ENCODE data around the gene GPN2. TPM values are rescaled to one million over a fixed set of nuclear protein-coding genes. Genes with fewer than 3 reads are reported as not detected.
"Not testable (repeated sequence)": the region's sequence is repeated elsewhere in the genome, so short reads cannot be mapped to it uniquely, and the experiment has no call there.

The GPN2 gene
- total RNA-seq, 1 experiment from 2014 or later, result 13.0 TPM

GRCh38 chr1:26851106-26851684, 38.9 kb downstream of the GPN2 start:
- no peak overlapping the region for H3K4me3 ChIP-seq
- peaks cover 41% of the 10 kb centered on the region for H3K36me3 ChIP-seq
- H3K9me3 ChIP-seq, result no peaks in the 10 kb centered on the region
- no peaks in the 10 kb centered on the region for H3K27me3 ChIP-seq
- DNase-seq, result no peak

GRCh38 chr1:26848941-26849774, 40.9 kb downstream of the GPN2 start:
- Histone ChIP-seq H3K27me3 (no peaks in the 10 kb centered on the region), H3K9me3 (no peaks in the 10 kb centered on the region), H3K36me3 (peaks cover 41% of the 10 kb centered on the region), H3K4me3 (no peak overlapping the region)
- peak; percentile 92 for DNase-seq

- Histone ChIP-seq H3K4me3 (no peak overlapping the region), H3K9me3 (no peaks in the 10 kb centered on the region), H3K27me3 (no peaks in the 10 kb centered on the region), H3K36me3 (peaks cover 35% of the 10 kb centered on the region)
- no peak for DNase-seq
Observed at GRCh38 chr1:26848499-26848898, 41.6 kb downstream of the GPN2 start.

- H3K9me3 ChIP-seq, H3K4me3 ChIP-seq, DNase-seq, H3K27me3 ChIP-seq: not testable (repeated sequence)
- peaks cover 29% of the 10 kb centered on the region for H3K36me3 ChIP-seq
Observed at GRCh38 chr1:26847826-26848225, 42.3 kb downstream of the GPN2 start.

GRCh38 chr1:26844424-26845196, 45.5 kb downstream of the GPN2 start:
- no peaks in the 10 kb centered on the region for H3K9me3 ChIP-seq
- no peak for DNase-seq
- no peak overlapping the region for H3K4me3 ChIP-seq
- H3K36me3 ChIP-seq, result peaks cover 8% of the 10 kb centered on the region
- H3K27me3 ChIP-seq, result no peaks in the 10 kb centered on the region

GRCh38 chr1:26839779-26840178, 50.3 kb downstream of the GPN2 start:
- Histone ChIP-seq H3K4me3 (no peak overlapping the region), H3K27me3 (no peaks in the 10 kb centered on the region), H3K9me3 (no peaks in the 10 kb centered on the region), H3K36me3 (no peaks in the 10 kb centered on the region; the same call in 1 of the 2 replicates)
- DNase-seq, result no peak

GRCh38 chr1:26839339-26839722, 50.8 kb downstream of the GPN2 start:
- Histone ChIP-seq H3K27me3 (no peaks in the 10 kb centered on the region), H3K36me3 (no peaks in the 10 kb centered on the region; the same call in 1 of the 2 replicates), H3K4me3 (no peak overlapping the region), H3K9me3 (no peaks in the 10 kb centered on the region)
- DNase-seq, result no peak

- Histone ChIP-seq H3K4me3 (no peak overlapping the region), H3K9me3 (no peaks in the 10 kb centered on the region), H3K27me3 (no peaks in the 10 kb centered on the region), H3K36me3 (no peaks in the 10 kb centered on the region; the same call in 1 of the 2 replicates)
- DNase-seq, result no peak
Observed at GRCh38 chr1:26838474-26839338, 51.4 kb downstream of the GPN2 start.

- not testable (repeated sequence) for DNase-seq, H3K36me3 ChIP-seq, H3K27me3 ChIP-seq, H3K4me3 ChIP-seq, H3K9me3 ChIP-seq
Observed at GRCh38 chr1:26837665-26838064, 52.4 kb downstream of the GPN2 start.

- Histone ChIP-seq H3K9me3 (no peaks in the 10 kb centered on the region), H3K36me3 (peaks cover 22% of the 10 kb centered on the region), H3K4me3 (no peak overlapping the region), H3K27me3 (no peaks in the 10 kb centered on the region)
- no peak for DNase-seq
Observed at GRCh38 chr1:26833432-26834405, 56.4 kb downstream of the GPN2 start.

GRCh38 chr1:26832249-26832960, 57.7 kb downstream of the GPN2 start:
- no peak for DNase-seq
- Histone ChIP-seq H3K9me3 (no peaks in the 10 kb centered on the region), H3K36me3 (peaks cover 22% of the 10 kb centered on the region), H3K4me3 (no peak overlapping the region), H3K27me3 (no peaks in the 10 kb centered on the region)

GRCh38 chr1:26831546-26832248, 58.4 kb downstream of the GPN2 start:
- no peaks in the 10 kb centered on the region for H3K9me3 ChIP-seq
- no peak for DNase-seq
- no peaks in the 10 kb centered on the region for H3K27me3 ChIP-seq
- no peak overlapping the region for H3K4me3 ChIP-seq
- H3K36me3 ChIP-seq, result peaks cover 22% of the 10 kb centered on the region

GRCh38 chr1:26831059-26831458, 59.0 kb downstream of the GPN2 start:
- Histone ChIP-seq H3K27me3 (no peaks in the 10 kb centered on the region), H3K4me3 (no peak overlapping the region), H3K9me3 (no peaks in the 10 kb centered on the region), H3K36me3 (peaks cover 22% of the 10 kb centered on the region)
- no peak for DNase-seq

- no peak overlapping the region for H3K4me3 ChIP-seq
- no peaks in the 10 kb centered on the region for H3K9me3 ChIP-seq
- DNase-seq, result no peak
- no peaks in the 10 kb centered on the region for H3K27me3 ChIP-seq
- peaks cover 22% of the 10 kb centered on the region for H3K36me3 ChIP-seq
Observed at GRCh38 chr1:26829184-26829911, 60.7 kb downstream of the GPN2 start.

Data from MG63 (cell line).